Measurements from ENCODE around the gene CSRP1. TPM values are rescaled to one million over a fixed set of nuclear protein-coding genes. Genes with fewer than 3 reads are reported as not detected.

Gene CSRP1
- total and polyA plus RNA-seq, 9 of the 15 experiments (the other 6 are each of a cell fraction or from before 2014, with no cell fraction given): 6.8 to 39.4 (median 23.7) TPM

- 56% methylated on average over 6 of the region's 6 CpGs for WGBS (ENCODE audit: insufficient coverage, low coverage, missing lambda C conversion rate)
- no TSS peak for BruUV-seq (replicated peaks)
- TF ChIP-seq ZNF592 (IDR thresholded peaks at IDR 0.05): 0 out of 2 replicates have a peak, but pooled peaks have one; percentile 4
- TF ChIP-seq PTTG1 (tag; IDR thresholded peaks at IDR 0.05; ENCODE audit: low read depth): 0 out of 2 replicates have a peak, but pooled peaks have one; percentile 12
- TF ChIP-seq NFE2L1 (tag; IDR thresholded peaks at IDR 0.05; ENCODE audit: borderline replicate concordance, low read depth): 0 out of 2 replicates have a peak, but pooled peaks have one; percentile 7
- TF ChIP-seq ID3 (CRISPR knock-in tag; IDR thresholded peaks at IDR 0.05): no peak
- TF ChIP-seq ID3 (tag; IDR thresholded peaks at IDR 0.05): 0 out of 2 replicates have a peak, but pooled peaks have one; percentile 33
- TF ChIP-seq MED1 (CRISPR knock-in tag; IDR thresholded peaks at IDR 0.05; ENCODE audit: borderline replicate concordance): no peak
- 0 out of 2 replicates have a peak, but pooled peaks have one; percentile 12 for TF ChIP-seq ELF4 (CRISPR knock-in tag; IDR thresholded peaks at IDR 0.05)
- 0 out of 2 replicates have a peak, but pooled peaks have one; percentile 52 for TF ChIP-seq PTRF (tag; IDR thresholded peaks at IDR 0.05)
- TF ChIP-seq ZNF740 (CRISPR knock-in tag; IDR thresholded peaks at IDR 0.05): no peak
- TF ChIP-seq ZNF740 (tag; IDR thresholded peaks at IDR 0.05): peak in 1 of 2 experiments; percentile 30; a peak in 1 of 4 replicates
- 0 out of 2 replicates have a peak, but pooled peaks have one; percentile 25 for TF ChIP-seq ZNF583 (CRISPR knock-in tag; IDR thresholded peaks at IDR 0.05)
- no peak for TF ChIP-seq ZNF431 (CRISPR knock-in tag; IDR thresholded peaks at IDR 0.05)
- TF ChIP-seq RBBP5 (IDR thresholded peaks at IDR 0.05; ENCODE audit: borderline replicate concordance, insufficient read depth, low read length, poor library complexity, severe bottlenecking): no peak
Measured at GRCh38 chr1:201513498-201514243, 6.7 kb upstream of the CSRP1 start.

More at GRCh38 chr1:201513498-201514243, 6.7 kb upstream of the CSRP1 start:
- ATAC-seq: no peak
- Histone ChIP-seq H3K4me1 (replicated peaks in 1 of 2; ENCODE audit: control insufficient read depth in 2 of 2, insufficient read depth in 2 of 2, low read length in 2 of 2) (peaks cover 18 to 42% of the 10 kb centered on the region in 2 experiments), H3K9me1 (ENCODE audit: control insufficient read depth, insufficient read depth, low read length) (no peaks in the 10 kb centered on the region), H3K9me3 (replicated peaks; ENCODE audit: control insufficient read depth, insufficient read depth, low read depth, low read length) (no peaks in the 10 kb centered on the region), H3K4me3 (no peak overlapping the region), H3K79me2 (ENCODE audit: control insufficient read depth, insufficient read depth, low read length) (no peaks in the 10 kb centered on the region), H2AFZ (ENCODE audit: low read depth, low read length) (no peak overlapping the region), H3K27ac (ENCODE audit: extremely low read depth, low read depth, low read length) (no peak overlapping the region), H4K20me1 (replicated peaks; ENCODE audit: control insufficient read depth, insufficient read depth, low read length) (no peaks in the 10 kb centered on the region), H3K36me3 (ENCODE audit: control insufficient read depth, insufficient read depth, low read length) (no peaks in the 10 kb centered on the region), H3K27me3 (ENCODE audit: control insufficient read depth in 2 of 2, insufficient read depth in 2 of 2, low read length in 2 of 2) (no peaks in the 10 kb centered on the region), H3K4me2 (ENCODE audit: insufficient read depth, low read length) (no peak overlapping the region), H3K9ac (ENCODE audit: insufficient read depth in 1 of 2, low read depth in 2 of 2, low read length in 2 of 2) (no peak overlapping the region)
- no peak for DNase-seq (ENCODE audit: extremely low read depth in 1 of 4, low spot score in 3 of 4)
- POLR2A ChIA-PET: interaction anchor here (0.6 to 2.2 kb wide), 8 partner anchors 10 to 153 kb away, joined by 3 to 14 read pairs (median 4); no protein-coding TSS in a partner anchor
- no peak for FAIRE-seq
- CTCF ChIA-PET (ENCODE audit: low intra/inter-chr PET ratio): interaction anchor here (0.6 to 6.7 kb wide), 14 partner anchors 14 to 1206 kb away, joined by 3 to 166 read pairs (median 5); partner anchors contain the start of gene IPO9
- intact Hi-C loops (cut with micrococcal nuclease): loop anchor here (1.0 kb wide), 2 partner anchors 31 to 65 kb away; no protein-coding TSS in a partner anchor
- in situ Hi-C loops (cut with MboI): loop anchor here (5.0 kb wide), 1 partner anchor 66 kb away; no protein-coding TSS in a partner anchor
